H1 (cell line): ENCODE data around the gene ERICH6. TPM values are rescaled to one million over a fixed set of nuclear protein-coding genes. Genes with fewer than 3 reads are reported as not detected.

Experiments
- ASH2L ChIP-seq: fragments of 200-600, 300-600 bp; sonication (generic); IDR thresholded peaks from one replicate; pipeline ENCODE4 v1.7.1; 2017; ENCODE audit warnings: low read length
- BCL11A ChIP-seq, 2 experiments: IDR thresholded peaks; one replicate each; pipeline ENCODE4 v1.6.1; 2011; ENCODE audit warnings: low read depth in 2 of 2, low read length in 2 of 2, mild to moderate bottlenecking in 2 of 2
- BRCA1 ChIP-seq: IDR thresholded peaks from 2 replicates; pipeline ENCODE4 v1.6.1; 2012; ENCODE audit warnings: low read depth, low read length, improper control_type of control experiment
- CBX8 ChIP-seq: fragments of 300-800, 300-1000 bp; sonication (generic); IDR thresholded peaks from 2 replicates; pipeline ENCODE4 v1.7.1; 2016; ENCODE audit warnings: low read depth, low read length, borderline replicate concordance
- CHD2 ChIP-seq: IDR thresholded peaks from 2 replicates; pipeline ENCODE4 v1.6.1; 2012; ENCODE audit warnings: low read length, improper control_type of control experiment
- CTCF ChIP-seq, 3 experiments: IDR thresholded peaks; 1 replicate in 2 of 3; 2 replicates in 1 of 3; pipeline versions ENCODE4 v1.5.1 to v1.6.1; 2011; ENCODE audit warnings: low read length in 3 of 3, mild to moderate bottlenecking in 3 of 3, inconsistent platforms in 2 of 3, low read depth in 1 of 3, moderate library complexity in 1 of 3; ENCODE audit not compliant: insufficient read depth in 1 of 3; ENCODE audit errors: control extremely low read depth in 1 of 3
- E2F6 ChIP-seq: IDR thresholded peaks from 2 replicates; pipeline ENCODE4 v1.6.1; 2012; ENCODE audit warnings: inconsistent platforms
- GTF2F1 ChIP-seq: IDR thresholded peaks from 2 replicates; pipeline ENCODE4 v1.6.1; 2012; ENCODE audit warnings: low read depth, low read length, improper control_type of control experiment, borderline replicate concordance
- KDM4A ChIP-seq: IDR thresholded peaks from one replicate; pipeline ENCODE4 v1.7.1; 2012; ENCODE audit warnings: low read depth, mild to moderate bottlenecking, moderate library complexity, low read length, inconsistent platforms; ENCODE audit not compliant: severe bottlenecking
- MAX ChIP-seq: IDR thresholded peaks from 2 replicates; pipeline ENCODE4 v1.6.1; 2012; ENCODE audit warnings: inconsistent platforms
- NANOG ChIP-seq: IDR thresholded peaks from 2 replicates; pipeline ENCODE4 v1.6.1; 2011; ENCODE audit warnings: low read length, low read depth, mild to moderate bottlenecking, inconsistent platforms; ENCODE audit not compliant: insufficient read depth, poor library complexity, severe bottlenecking
- PHF8 ChIP-seq: fragments of 200-600 bp; sonication (generic); conservative IDR thresholded peaks from 2 replicates; pipeline ENCODE4 v1.7.1; 2012; ENCODE audit warnings: low read depth, mild to moderate bottlenecking, inconsistent platforms, low read length, moderate library complexity
- POLR2A ChIP-seq, 2 experiments: IDR thresholded peaks; 1 replicate in 1 of 2; 2 replicates in 1 of 2; pipeline ENCODE4 v1.6.1; 2011; ENCODE audit warnings: low read depth in 2 of 2, low read length in 2 of 2, mild to moderate bottlenecking in 2 of 2; ENCODE audit errors: control extremely low read depth in 1 of 2
- POLR2AphosphoS5 ChIP-seq: IDR thresholded peaks from 2 replicates; pipeline ENCODE4 v1.6.1; 2011; ENCODE audit warnings: low read depth, low read length
- RBBP5 ChIP-seq: IDR thresholded peaks from 2 replicates; pipeline ENCODE4 v1.7.1; 2012; ENCODE audit warnings: low read depth, mild to moderate bottlenecking, inconsistent platforms, low read length, moderate library complexity, borderline replicate concordance
- RFX5 ChIP-seq: IDR thresholded peaks from 2 replicates; pipeline ENCODE4 v1.6.1; 2011; ENCODE audit warnings: low read depth, low read length, improper control_type of control experiment, borderline replicate concordance
- SIN3A ChIP-seq, 2 experiments: IDR thresholded peaks in 1 of 2; conservative IDR thresholded peaks in 1 of 2; 2 replicates each; pipeline ENCODE4 v1.6.1; 2011 to 2012; ENCODE audit warnings: low read length in 2 of 2, improper control_type of control experiment in 1 of 2, low read depth in 1 of 2, mild to moderate bottlenecking in 1 of 2
- SIRT6 ChIP-seq: IDR thresholded peaks from one replicate; pipeline ENCODE4 v1.7.1; 2012; ENCODE audit warnings: low read length, inconsistent platforms
- SIX5 ChIP-seq: IDR thresholded peaks from 2 replicates; pipeline ENCODE4 v1.6.1; 2011; ENCODE audit warnings: mild to moderate bottlenecking, low read depth, low read length
- SP1 ChIP-seq: IDR thresholded peaks from 2 replicates; pipeline ENCODE4 v1.6.1; 2011; ENCODE audit warnings: low read depth, low read length
- TAF7 ChIP-seq: optimal IDR thresholded peaks from 2 replicates; pipeline ENCODE3; 2011; ENCODE audit warnings: low read depth, mild to moderate bottlenecking, inconsistent platforms, low read length, moderate library complexity, borderline replicate concordance
- polyA plus RNA-seq, 7 experiments: library from polyadenylated mRNA; depleted of rRNA in 3 of 7; stranded (reverse) in 5 of 7; unstranded in 2 of 7; fragments of >200 nt in 5 of 7; fragments of 200-250 nt in 2 of 7; gene quantifications; 1 replicate in 5 of 7; 2 replicates in 1 of 7; 4 replicates in 1 of 7; pipeline versions ENCODE4 v1.2.1 to v1.2.3, GENCODE V29; 2011 to 2013; ENCODE audit warnings: missing spikeins in 2 of 7, mixed read lengths in 2 of 7
- total RNA-seq: library from RNA; stranded (reverse); fragmentation: NEBNext Ultra II Directional; extraction: Animal tissue kit (Norgen Biotek cat#: 25700); gene quantifications from 2 replicates; pipeline ENCODE4 v1.2.1, GENCODE V29; 2021

ERICH6 gene
- total and polyA plus RNA-seq, 2 of the 8 experiments (the other 6 are each of a cell fraction or from before 2014, with no cell fraction given): not detected

GRCh38 chr3:150703756-150704344 lies at the start of gene ERICH6 (continued):
- TF ChIP-seq E2F6: peak; percentile 72
- TF ChIP-seq CTCF (IDR thresholded peaks at IDR 0.05; ENCODE audit: control extremely low read depth in 1 of 3, insufficient read depth in 1 of 3, low read depth in 1 of 3, low read length in 3 of 3): peak in 2 of 3 experiments; percentile 20 to 22; a peak in 2 of 4 replicates
- TF ChIP-seq ASH2L: no peak
- peak; percentile 79; the same call in 1 of the 2 replicates for TF ChIP-seq POLR2AphosphoS5
- TF ChIP-seq NANOG: peak; percentile 39
- TF ChIP-seq BRCA1: peak; percentile 90
- TF ChIP-seq SP1: 0 out of 2 replicates have a peak, but pooled peaks have one; percentile 18
- TF ChIP-seq POLR2A (IDR thresholded peaks at IDR 0.05; ENCODE audit: control extremely low read depth in 1 of 2, low read depth in 2 of 2, low read length in 2 of 2): peak; percentile 72 to 78
- 0 out of 4 replicates have a peak, but pooled peaks have one; percentile 23 to 38 for TF ChIP-seq SIN3A (conservative IDR thresholded peaks at IDR 0.05 in 1 of 2, IDR thresholded peaks at IDR 0.05 in 1 of 2; ENCODE audit: low read depth in 1 of 2, low read length in 2 of 2)
- TF ChIP-seq SIRT6: no peak
- TF ChIP-seq MAX: peak; percentile 76; the same call in 1 of the 2 replicates
- TF ChIP-seq SIX5: no peak
- TF ChIP-seq GTF2F1: no peak
- TF ChIP-seq BCL11A (IDR thresholded peaks at IDR 0.05; ENCODE audit: low read depth in 2 of 2, low read length in 2 of 2): no peak
- no peak for TF ChIP-seq TAF7
- no peak for TF ChIP-seq RFX5
- peak; percentile 63; the same call in 1 of the 2 replicates for TF ChIP-seq RBBP5
- TF ChIP-seq CBX8: no peak
- peak; percentile 93 for TF ChIP-seq KDM4A
- peak; percentile 97 for TF ChIP-seq CHD2
- TF ChIP-seq PHF8: peak; percentile 53; the same call in 1 of the 2 replicates
